GM12878 (cell line): ENCODE results near the gene JAKMIP1. TPM values are rescaled to one million over a fixed set of nuclear protein-coding genes. Genes with fewer than 3 reads are reported as not detected.

ENCODE experiments used
- ATAC-seq: fragments of 200-7000 bp; cut with Tn5 transposase; 3 replicates; pipeline ENCODE4 v1.9.1; 2020; ENCODE audit warnings: mild to moderate bottlenecking, moderate library complexity
- BruUV-seq: library from RNA; stranded (reverse); fragments of 400-500 nt; replicated peaks from 2 replicates; lab custom pipeline; 2021; lab: Mats Ljungman, UMichigan
- CTCF ChIA-PET: fragments of 300-600 bp; sonication (Branson Sonifier 250); formaldehyde crosslinking; extraction: SDS; loops from one replicate; lab custom pipeline; 2021; ENCODE audit warnings: inconsistent platforms; lab: Yijun Ruan, JAX
- POLR2A ChIA-PET: fragments of 350-600 bp; formaldehyde crosslinking; extraction: SDS; loops from one replicate; lab custom pipeline; 2021; ENCODE audit warnings: inconsistent platforms; lab: Charles Lee
- RAD21 ChIA-PET: fragments of 300-600 bp; sonication (Branson Sonifier 250); formaldehyde crosslinking; loops from one replicate; lab custom pipeline; 2023; ENCODE audit warnings: antibody characterized with exemption; ENCODE audit not compliant: unreplicated experiment; lab: Charles Lee
- SMC1A ChIA-PET: fragments of 300-600 bp; sonication (Branson Sonifier 250); formaldehyde crosslinking; loops from one replicate; lab custom pipeline; 2023; ENCODE audit not compliant: unreplicated experiment, uncharacterized antibody; lab: Charles Lee
- DNase-seq: peaks from one replicate; pipeline ENCODE4 v3.0.0-alpha.2; 2011; ENCODE audit warnings: low read depth, low spot score
- FAIRE-seq: peaks from 3 replicates; lab custom pipeline; 2011; peaks lifted over from hg19 to GRCh38; lab: Jason Lieb, UNC
- H2AFZ ChIP-seq: 2 replicates; pipeline ENCODE4 v1.6.0; 2011; ENCODE audit warnings: low read depth, low read length, control low read depth; ENCODE audit not compliant: control insufficient read depth
- H3K27ac ChIP-seq: 2 replicates; pipeline ENCODE4 v1.5.1; 2011; ENCODE audit warnings: control low read depth; ENCODE audit not compliant: control insufficient read depth, insufficient read depth
- H3K27me3 ChIP-seq, 2 experiments: replicated peaks in 1 of 2; 2 replicates each; pipeline versions ENCODE4 v1.6.0 to v1.6.1; 2011; ENCODE audit warnings: low read length in 1 of 2; ENCODE audit not compliant: control insufficient read depth in 2 of 2, insufficient read depth in 2 of 2
- H3K36me3 ChIP-seq, 2 experiments: 2 replicates each; pipeline ENCODE4 v1.5.1; 2011; ENCODE audit warnings: low read length in 1 of 2; ENCODE audit not compliant: control insufficient read depth in 2 of 2, insufficient read depth in 2 of 2
- H3K4me1 ChIP-seq: 2 replicates; pipeline ENCODE4 v1.6.1; 2011; ENCODE audit warnings: mild to moderate bottlenecking, low read length, moderate library complexity, mixed read lengths; ENCODE audit not compliant: control insufficient read depth, insufficient read depth
- H3K4me2 ChIP-seq: 2 replicates; pipeline ENCODE4 v1.6.0; 2011; ENCODE audit warnings: control low read depth; ENCODE audit not compliant: control insufficient read depth, insufficient read depth
- H3K4me3 ChIP-seq: fragments of 200-600 bp; sonication (generic); 2 replicates; pipeline ENCODE4 v1.5.1; 2016
- H3K79me2 ChIP-seq: 2 replicates; pipeline ENCODE4 v1.6.0; 2011; ENCODE audit warnings: low read length; ENCODE audit not compliant: control insufficient read depth, insufficient read depth
- H3K9ac ChIP-seq: 2 replicates; pipeline ENCODE4 v1.8.0; 2011; ENCODE audit warnings: low read length, control low read depth, mixed read lengths; ENCODE audit not compliant: control insufficient read depth, insufficient read depth
- H3K9me3 ChIP-seq: replicated peaks from 3 replicates; pipeline ENCODE4 v1.5.1; 2011; ENCODE audit warnings: mild to moderate bottlenecking, low read length; ENCODE audit not compliant: control insufficient read depth, insufficient read depth
- H4K20me1 ChIP-seq: 2 replicates; pipeline ENCODE4 v1.6.0; 2011; ENCODE audit not compliant: control insufficient read depth, insufficient read depth
- HCFC1 ChIP-seq: fragments of 150-350 bp; IDR thresholded peaks from 2 replicates; pipeline ENCODE4 v1.6.1; 2014; ENCODE audit warnings: low read length
- MEF2A ChIP-seq: IDR thresholded peaks from 2 replicates; pipeline ENCODE4 v1.6.1; 2011; ENCODE audit warnings: low read depth, mild to moderate bottlenecking, low read length, moderate library complexity; ENCODE audit not compliant: insufficient read depth
- POU2F2 ChIP-seq: IDR thresholded peaks from 3 replicates; pipeline ENCODE4 v1.6.1; 2011; ENCODE audit warnings: low read depth, mild to moderate bottlenecking, low read length, borderline replicate concordance
- RAD21 ChIP-seq: IDR thresholded peaks from 2 replicates; pipeline ENCODE4 v1.6.1; 2011; ENCODE audit warnings: mild to moderate bottlenecking, low read depth, low read length, moderate library complexity; ENCODE audit not compliant: insufficient read depth
- RFX5 ChIP-seq: IDR thresholded peaks from 2 replicates; pipeline ENCODE4 v1.6.1; 2011; ENCODE audit warnings: low read depth, low read length, improper control_type of control experiment
- RUNX3 ChIP-seq: IDR thresholded peaks from 2 replicates; pipeline ENCODE4 v1.6.1; 2012; ENCODE audit warnings: low read length, inconsistent platforms
- SMC3 ChIP-seq: IDR thresholded peaks from 2 replicates; pipeline ENCODE4 v1.6.1; 2011; ENCODE audit warnings: low read length, improper control_type of control experiment, borderline replicate concordance
- SRF ChIP-seq, 2 experiments: IDR thresholded peaks; 2 replicates each; pipeline ENCODE4 v1.6.1; 2011; ENCODE audit warnings: low read depth in 2 of 2, low read length in 2 of 2, mild to moderate bottlenecking in 1 of 2, moderate library complexity in 1 of 2
- YY1 ChIP-seq: IDR thresholded peaks from 2 replicates; pipeline ENCODE4 v1.6.1; 2011; ENCODE audit warnings: low read depth, mild to moderate bottlenecking, low read length
- ZNF217 ChIP-seq: fragments of 450-650 bp; IDR thresholded peaks from 2 replicates; pipeline ENCODE4 v1.6.1; 2017; ENCODE audit warnings: antibody characterized with exemption, mild to moderate bottlenecking
- WGBS: methylation state at CpG from one replicate; pipeline ENCODE4 v1.1.6; 2016; ENCODE audit warnings: low lambda C conversion rate; ENCODE audit not compliant: insufficient replicate concordance, insufficient coverage; ENCODE audit errors: missing lambda C conversion rate; 5-methylcytosine and 5-hydroxymethylcytosine counted together
- in situ Hi-C: fragments of 300-500 bp; cut with MboI; formaldehyde crosslinking; loops from 9 replicates; pipeline ENCODE4 v1.14.3; 2018; ENCODE audit warnings: mixed read lengths
- intact Hi-C: fragments of 100-400 bp; cut with micrococcal nuclease; formaldehyde crosslinking; loops from one replicate; pipeline ENCODE4 v1.14.2; 2022; ENCODE audit not compliant: unreplicated experiment
- polyA plus RNA-seq, 11 experiments: library from polyadenylated mRNA; depleted of rRNA in 4 of 11; unstranded in 6 of 11; stranded (reverse) in 5 of 11; fragments of >200 nt; fragmentation: Nextera tagmentation in 4 of 11; fragmentation: Illumina TruSeq in 1 of 11; extraction: Ambion mirVana in 4 of 11; extraction: Trizol in 1 of 11; gene quantifications; 1 replicate in 1 of 11; 2 replicates in 10 of 11; pipeline versions ENCODE4 v1.2.1 to v1.2.3, GENCODE V29; 2011 to 2016; ENCODE audit warnings: inconsistent platforms in 2 of 11, missing spikeins in 2 of 11, low read depth in 1 of 11
- total RNA-seq, 4 experiments: library from RNA; depleted of rRNA in 3 of 4; stranded (reverse); fragments of >200 nt in 3 of 4; fragmentation: Illumina TruSeq in 1 of 4; extraction: Trizol in 1 of 4; gene quantifications; 2 replicates each; pipeline versions ENCODE4 v1.2.1 to v1.2.3, GENCODE V29; 2013 to 2021
- TF ChIP-seq, protein P1 (sequence below), 3 experiments: IDR thresholded peaks in 2 of 3; conservative IDR thresholded peaks in 1 of 3; 2 replicates each; pipeline ENCODE4 v1.5.1; 2011; ENCODE audit warnings: low read depth in 3 of 3, low read length in 3 of 3, mild to moderate bottlenecking in 3 of 3, control low read depth in 2 of 3, moderate library complexity in 2 of 3, inconsistent platforms in 1 of 3, mixed read lengths in 1 of 3; ENCODE audit not compliant: control insufficient read depth in 2 of 3, insufficient read depth in 1 of 3; ENCODE audit errors: extremely low read depth in 1 of 3
- TF ChIP-seq, protein P2 (sequence below): fragments of 450-650 bp; IDR thresholded peaks from 2 replicates; pipeline ENCODE4 v1.6.1; 2017; ENCODE audit warnings: low read depth, mild to moderate bottlenecking, moderate library complexity

JAKMIP1 gene
- total and polyA plus RNA-seq, 10 of the 15 experiments (the other 5 are each of a cell fraction or from before 2014, with no cell fraction given), result 0.52 to 16.7 (median 12.3) TPM

DNA sequence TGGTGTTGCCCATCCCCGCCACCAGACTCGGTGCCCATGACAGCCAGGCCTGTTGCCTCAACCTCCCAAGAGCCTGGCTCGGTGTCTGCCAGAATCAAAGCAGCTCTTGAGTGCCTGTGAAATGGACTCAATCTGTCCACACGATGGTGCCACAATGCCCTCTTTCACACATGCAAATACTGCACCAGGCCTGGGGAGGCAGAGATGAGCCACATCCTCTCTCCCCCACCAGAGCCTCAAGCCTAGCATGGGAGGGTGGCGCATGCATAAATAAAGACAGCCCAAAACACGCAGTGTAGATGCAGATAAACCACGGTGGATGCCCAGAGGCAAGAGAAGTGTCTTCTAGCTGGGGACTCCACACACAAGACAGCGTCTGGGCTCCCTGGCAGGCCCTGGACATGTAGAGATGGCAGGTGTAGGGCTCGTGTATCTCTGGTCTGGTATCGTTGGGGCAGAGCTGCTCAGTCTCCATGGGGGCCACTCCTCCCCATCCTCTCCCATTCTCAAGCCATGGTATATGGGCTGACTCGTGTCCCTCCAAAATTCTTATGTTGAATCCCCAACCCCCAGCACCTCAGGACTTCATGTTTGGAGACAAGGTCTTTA is 65.6 kb downstream of the JAKMIP1 start:
- ATAC-seq, result peak; percentile 99
- DNase-seq, result peak; percentile 51
- Histone ChIP-seq H3K27me3 (no peaks in the 10 kb centered on the region), H2AFZ (no peak overlapping the region; the same call in 1 of the 2 replicates), H3K9me3 (no peaks in the 10 kb centered on the region), H3K36me3 (peaks cover 0 to 2% of the 10 kb centered on the region in 2 experiments; a peak in 2 of 4 replicates), H3K4me3 (no peak overlapping the region), H3K4me2 (no peak overlapping the region), H3K27ac (no peak overlapping the region), H3K79me2 (no peaks in the 10 kb centered on the region), H4K20me1 (no peaks in the 10 kb centered on the region), H3K9ac (no peak overlapping the region), H3K4me1 (peaks cover 7% of the 10 kb centered on the region; the same call in 1 of the 2 replicates)
- WGBS, result 21% methylated on average over 11 of the region's 11 CpGs
- ChIA-PET POLR2A (interaction anchor here (0.6 to 1.5 kb wide), 2 partner anchors 66 to 126 kb away, joined by 3 to 4 read pairs; partner anchors contain the start of gene JAKMIP1), SMC1A (interaction anchor here (0.6 to 3.4 kb wide), 23 partner anchors 11 to 196 kb away, joined by 3 to 44 read pairs (median 4); no protein-coding TSS in a partner anchor), CTCF (interaction anchor here (0.7 to 6.3 kb wide), 33 partner anchors 16 to 195 kb away, joined by 3 to 117 read pairs (median 5); partner anchors contain the start of gene JAKMIP1), RAD21 (interaction anchor here (0.6 to 2.2 kb wide), 17 partner anchors 8 to 196 kb away, joined by 3 to 21 read pairs (median 4); partner anchors contain the start of gene JAKMIP1)
- in situ Hi-C loops, result loop anchor here (5.0 kb wide), 1 partner anchor 193 kb away; no protein-coding TSS in a partner anchor
- TF ChIP-seq ZNF217, result no peak
- TF ChIP-seq SMC3, result peak; percentile 85
- TF ChIP-seq, protein P1, sequence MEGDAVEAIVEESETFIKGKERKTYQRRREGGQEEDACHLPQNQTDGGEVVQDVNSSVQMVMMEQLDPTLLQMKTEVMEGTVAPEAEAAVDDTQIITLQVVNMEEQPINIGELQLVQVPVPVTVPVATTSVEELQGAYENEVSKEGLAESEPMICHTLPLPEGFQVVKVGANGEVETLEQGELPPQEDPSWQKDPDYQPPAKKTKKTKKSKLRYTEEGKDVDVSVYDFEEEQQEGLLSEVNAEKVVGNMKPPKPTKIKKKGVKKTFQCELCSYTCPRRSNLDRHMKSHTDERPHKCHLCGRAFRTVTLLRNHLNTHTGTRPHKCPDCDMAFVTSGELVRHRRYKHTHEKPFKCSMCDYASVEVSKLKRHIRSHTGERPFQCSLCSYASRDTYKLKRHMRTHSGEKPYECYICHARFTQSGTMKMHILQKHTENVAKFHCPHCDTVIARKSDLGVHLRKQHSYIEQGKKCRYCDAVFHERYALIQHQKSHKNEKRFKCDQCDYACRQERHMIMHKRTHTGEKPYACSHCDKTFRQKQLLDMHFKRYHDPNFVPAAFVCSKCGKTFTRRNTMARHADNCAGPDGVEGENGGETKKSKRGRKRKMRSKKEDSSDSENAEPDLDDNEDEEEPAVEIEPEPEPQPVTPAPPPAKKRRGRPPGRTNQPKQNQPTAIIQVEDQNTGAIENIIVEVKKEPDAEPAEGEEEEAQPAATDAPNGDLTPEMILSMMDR (IDR thresholded peaks at IDR 0.05 in 2 of 3, conservative IDR thresholded peaks at IDR 0.05 in 1 of 3; ENCODE audit: control insufficient read depth in 2 of 3, extremely low read depth in 1 of 3, insufficient read depth in 1 of 3, low read depth in 3 of 3, low read length in 3 of 3), result peak; percentile 72 to 96 (median 73)
- TF ChIP-seq YY1, result peak; percentile 45; the same call in 1 of the 2 replicates
- TF ChIP-seq RFX5, result no peak
- TF ChIP-seq, protein P2, sequence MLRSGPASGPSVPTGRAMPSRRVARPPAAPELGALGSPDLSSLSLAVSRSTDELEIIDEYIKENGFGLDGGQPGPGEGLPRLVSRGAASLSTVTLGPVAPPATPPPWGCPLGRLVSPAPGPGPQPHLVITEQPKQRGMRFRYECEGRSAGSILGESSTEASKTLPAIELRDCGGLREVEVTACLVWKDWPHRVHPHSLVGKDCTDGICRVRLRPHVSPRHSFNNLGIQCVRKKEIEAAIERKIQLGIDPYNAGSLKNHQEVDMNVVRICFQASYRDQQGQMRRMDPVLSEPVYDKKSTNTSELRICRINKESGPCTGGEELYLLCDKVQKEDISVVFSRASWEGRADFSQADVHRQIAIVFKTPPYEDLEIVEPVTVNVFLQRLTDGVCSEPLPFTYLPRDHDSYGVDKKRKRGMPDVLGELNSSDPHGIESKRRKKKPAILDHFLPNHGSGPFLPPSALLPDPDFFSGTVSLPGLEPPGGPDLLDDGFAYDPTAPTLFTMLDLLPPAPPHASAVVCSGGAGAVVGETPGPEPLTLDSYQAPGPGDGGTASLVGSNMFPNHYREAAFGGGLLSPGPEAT, result no peak
- TF ChIP-seq SRF (IDR thresholded peaks at IDR 0.05; ENCODE audit: low read depth in 2 of 2, low read length in 2 of 2), result 0 out of 4 replicates have a peak, but pooled peaks of 1 of the 2 experiments have one; percentile 24
- TF ChIP-seq POU2F2, result peak; percentile 93
- TF ChIP-seq MEF2A, result no peak
- peak; percentile 78 for TF ChIP-seq RAD21
- 0 out of 2 replicates have a peak, but pooled peaks have one; percentile 8 for TF ChIP-seq RUNX3
- no peak for TF ChIP-seq HCFC1
- intact Hi-C loops, result loop anchor here (1.0 kb wide), 4 partner anchors 46 to 193 kb away; no protein-coding TSS in a partner anchor
- peak; percentile 44 for FAIRE-seq
- BruUV-seq, result no TSS peak
